ENCODE measurements around the gene TP73.

DNA sequence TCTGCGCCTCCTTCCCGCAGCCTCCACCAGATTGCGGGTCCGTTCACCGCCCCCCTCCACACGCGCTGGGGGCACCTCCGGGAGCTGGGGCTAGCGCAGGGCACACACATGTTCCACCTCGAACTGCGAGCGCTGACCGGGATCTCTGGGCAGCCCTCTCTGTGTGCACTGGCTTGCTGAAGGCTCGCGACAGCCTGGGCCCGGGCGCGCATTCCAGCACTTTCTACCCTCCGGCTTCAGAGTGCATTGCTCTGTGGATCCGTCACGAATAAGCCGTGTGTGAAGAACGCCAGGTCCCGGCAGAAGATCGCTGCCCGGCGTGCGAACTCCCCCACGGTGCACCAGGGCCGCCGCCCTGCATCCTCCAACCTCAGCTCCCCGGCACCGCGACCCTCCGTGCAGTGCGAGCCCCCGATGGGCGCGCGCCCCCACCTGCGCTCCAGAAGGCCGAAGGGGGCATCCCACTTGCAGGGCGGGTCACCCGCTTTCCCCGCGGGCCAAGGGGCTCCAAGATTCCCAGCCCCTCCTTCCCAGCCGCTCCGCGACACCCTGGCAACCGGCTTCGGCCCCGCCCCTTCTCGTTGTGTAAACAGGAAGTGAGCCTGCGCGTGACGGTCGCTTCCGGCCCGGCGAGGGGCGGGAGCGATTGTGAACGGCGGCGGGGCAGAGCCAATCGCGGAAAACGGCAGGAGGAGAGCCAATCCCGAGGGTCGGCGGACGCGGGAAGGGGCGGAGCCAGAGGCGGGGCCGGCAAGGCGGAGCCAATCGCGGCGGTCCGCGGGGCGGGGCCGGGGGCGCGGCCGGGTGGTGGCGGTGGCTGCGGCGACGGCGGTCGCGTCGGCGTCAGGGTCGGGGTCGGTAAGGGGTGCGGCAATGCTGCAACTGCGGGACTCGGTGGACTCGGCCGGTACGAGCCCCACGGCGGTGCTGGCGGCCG is 27.8 kb upstream of the TP73 start, which contains the start of gene TPRG1L:
- peak; percentile 72 for TF ChIP-seq POLR2AphosphoS5 (IDR thresholded peaks at IDR 0.05)
- TF ChIP-seq, protein P1, sequence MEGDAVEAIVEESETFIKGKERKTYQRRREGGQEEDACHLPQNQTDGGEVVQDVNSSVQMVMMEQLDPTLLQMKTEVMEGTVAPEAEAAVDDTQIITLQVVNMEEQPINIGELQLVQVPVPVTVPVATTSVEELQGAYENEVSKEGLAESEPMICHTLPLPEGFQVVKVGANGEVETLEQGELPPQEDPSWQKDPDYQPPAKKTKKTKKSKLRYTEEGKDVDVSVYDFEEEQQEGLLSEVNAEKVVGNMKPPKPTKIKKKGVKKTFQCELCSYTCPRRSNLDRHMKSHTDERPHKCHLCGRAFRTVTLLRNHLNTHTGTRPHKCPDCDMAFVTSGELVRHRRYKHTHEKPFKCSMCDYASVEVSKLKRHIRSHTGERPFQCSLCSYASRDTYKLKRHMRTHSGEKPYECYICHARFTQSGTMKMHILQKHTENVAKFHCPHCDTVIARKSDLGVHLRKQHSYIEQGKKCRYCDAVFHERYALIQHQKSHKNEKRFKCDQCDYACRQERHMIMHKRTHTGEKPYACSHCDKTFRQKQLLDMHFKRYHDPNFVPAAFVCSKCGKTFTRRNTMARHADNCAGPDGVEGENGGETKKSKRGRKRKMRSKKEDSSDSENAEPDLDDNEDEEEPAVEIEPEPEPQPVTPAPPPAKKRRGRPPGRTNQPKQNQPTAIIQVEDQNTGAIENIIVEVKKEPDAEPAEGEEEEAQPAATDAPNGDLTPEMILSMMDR (IDR thresholded peaks at IDR 0.05; ENCODE audit: poor library complexity, severe bottlenecking): peak; percentile 12
- no peak for TF ChIP-seq EZH2 (IDR thresholded peaks at IDR 0.05; ENCODE audit: borderline replicate concordance, insufficient read depth, low read length, poor library complexity, severe bottlenecking)
- TF ChIP-seq MXI1 (conservative IDR thresholded peaks at IDR 0.05; ENCODE audit: poor library complexity, severe bottlenecking): peak; percentile 93
- TF ChIP-seq TAF1 (IDR thresholded peaks at IDR 0.05; ENCODE audit: low read depth): no peak
- TF ChIP-seq, protein P2, sequence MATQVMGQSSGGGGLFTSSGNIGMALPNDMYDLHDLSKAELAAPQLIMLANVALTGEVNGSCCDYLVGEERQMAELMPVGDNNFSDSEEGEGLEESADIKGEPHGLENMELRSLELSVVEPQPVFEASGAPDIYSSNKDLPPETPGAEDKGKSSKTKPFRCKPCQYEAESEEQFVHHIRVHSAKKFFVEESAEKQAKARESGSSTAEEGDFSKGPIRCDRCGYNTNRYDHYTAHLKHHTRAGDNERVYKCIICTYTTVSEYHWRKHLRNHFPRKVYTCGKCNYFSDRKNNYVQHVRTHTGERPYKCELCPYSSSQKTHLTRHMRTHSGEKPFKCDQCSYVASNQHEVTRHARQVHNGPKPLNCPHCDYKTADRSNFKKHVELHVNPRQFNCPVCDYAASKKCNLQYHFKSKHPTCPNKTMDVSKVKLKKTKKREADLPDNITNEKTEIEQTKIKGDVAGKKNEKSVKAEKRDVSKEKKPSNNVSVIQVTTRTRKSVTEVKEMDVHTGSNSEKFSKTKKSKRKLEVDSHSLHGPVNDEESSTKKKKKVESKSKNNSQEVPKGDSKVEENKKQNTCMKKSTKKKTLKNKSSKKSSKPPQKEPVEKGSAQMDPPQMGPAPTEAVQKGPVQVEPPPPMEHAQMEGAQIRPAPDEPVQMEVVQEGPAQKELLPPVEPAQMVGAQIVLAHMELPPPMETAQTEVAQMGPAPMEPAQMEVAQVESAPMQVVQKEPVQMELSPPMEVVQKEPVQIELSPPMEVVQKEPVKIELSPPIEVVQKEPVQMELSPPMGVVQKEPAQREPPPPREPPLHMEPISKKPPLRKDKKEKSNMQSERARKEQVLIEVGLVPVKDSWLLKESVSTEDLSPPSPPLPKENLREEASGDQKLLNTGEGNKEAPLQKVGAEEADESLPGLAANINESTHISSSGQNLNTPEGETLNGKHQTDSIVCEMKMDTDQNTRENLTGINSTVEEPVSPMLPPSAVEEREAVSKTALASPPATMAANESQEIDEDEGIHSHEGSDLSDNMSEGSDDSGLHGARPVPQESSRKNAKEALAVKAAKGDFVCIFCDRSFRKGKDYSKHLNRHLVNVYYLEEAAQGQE (IDR thresholded peaks at IDR 0.05; ENCODE audit: borderline replicate concordance): peak; percentile 23
- TF ChIP-seq RAD21 (conservative IDR thresholded peaks at IDR 0.05): peak; percentile 12
- peak; percentile 42 for TF ChIP-seq SMC3 (conservative IDR thresholded peaks at IDR 0.05; ENCODE audit: poor library complexity)
- TF ChIP-seq EP300 (conservative IDR thresholded peaks at IDR 0.05; ENCODE audit: poor library complexity, severe bottlenecking): no peak

All from neural cell (in vitro differentiated cells).